IPS DF 6.9 (cell line): ENCODE data around the gene DMBT1.
"Not testable (repeated sequence)": the region's sequence is repeated elsewhere in the genome, so short reads cannot be mapped to it uniquely, and the experiment has no call there.

Experiments
- DNase-seq: peaks from one replicate; pipeline ENCODE4 v3.0.0-alpha.2; 2013; ENCODE audit warnings: low read depth, low spot score
- H3K27ac ChIP-seq: one replicate; pipeline ENCODE4 v1.5.1; 2013; ENCODE audit warnings: low read length, control low read depth
- H3K27me3 ChIP-seq: 2 replicates; pipeline ENCODE4 v1.6.1; 2013; ENCODE audit warnings: mild to moderate bottlenecking, low read length; ENCODE audit not compliant: control insufficient read depth, insufficient read depth
- H3K36me3 ChIP-seq: 2 replicates; pipeline ENCODE4 v1.6.1; 2013; ENCODE audit warnings: low read length; ENCODE audit not compliant: control insufficient read depth, insufficient read depth
- H3K4me1 ChIP-seq: 2 replicates; pipeline ENCODE4 v1.6.1; 2013; ENCODE audit warnings: low read length; ENCODE audit not compliant: control insufficient read depth, insufficient read depth
- H3K4me3 ChIP-seq: 2 replicates; pipeline ENCODE4 v1.5.1; 2013; ENCODE audit warnings: mild to moderate bottlenecking, low read length
- H3K9me3 ChIP-seq: 2 replicates; pipeline ENCODE4 v1.6.1; 2013; ENCODE audit warnings: low read length, inconsistent platforms; ENCODE audit not compliant: control insufficient read depth, insufficient read depth
- WGBS: extraction: QIAGEN DNeasy Blood & Tissue Kit; methylation state at CpG from one replicate; pipeline ENCODE4 v1.1.7; 2013; ENCODE audit warnings: mixed read lengths, missing lambda C conversion rate; ENCODE audit not compliant: insufficient read length, insufficient coverage; 5-methylcytosine and 5-hydroxymethylcytosine counted together

Gene DMBT1

GRCh38 chr10:122576291-122576690 is 15.7 kb downstream of the DMBT1 start:
- H3K4me1 ChIP-seq: no peaks in the 10 kb centered on the region

GRCh38 chr10:122577311-122577885 is 16.8 kb downstream of the DMBT1 start:
- H3K4me3 ChIP-seq: no peak overlapping the region
- WGBS: no CpG with 5 or more reads among the region's 12 CpGs
- H3K9me3 ChIP-seq: no peaks in the 10 kb centered on the region; the same call in 1 of the 2 replicates
- no peaks in the 10 kb centered on the region for H3K36me3 ChIP-seq
- no peak overlapping the region for H3K27ac ChIP-seq
- H3K27me3 ChIP-seq: no peaks in the 10 kb centered on the region
- H3K4me1 ChIP-seq: no peaks in the 10 kb centered on the region
- no peak for DNase-seq

More at GRCh38 chr10:122576291-122576690, 15.7 kb downstream of the DMBT1 start:
- no peak for DNase-seq
- no peaks in the 10 kb centered on the region; the same call in 1 of the 2 replicates for H3K9me3 ChIP-seq
- no peaks in the 10 kb centered on the region for H3K36me3 ChIP-seq
- no CpG with 5 or more reads among the region's 6 CpGs for WGBS
- H3K27ac ChIP-seq: no peak overlapping the region
- H3K27me3 ChIP-seq: no peaks in the 10 kb centered on the region
- H3K4me3 ChIP-seq: no peak overlapping the region

- not testable (repeated sequence) for DNase-seq, H3K27me3 ChIP-seq, H3K9me3 ChIP-seq, H3K4me1 ChIP-seq, H3K4me3 ChIP-seq, H3K36me3 ChIP-seq, H3K27ac ChIP-seq
- WGBS: no CpG with 5 or more reads among the region's 7 CpGs
These were observed 25.5 kb downstream of the DMBT1 start for GRCh38 chr10:122586070-122586469.

GRCh38 chr10:122587098-122587760 is 26.7 kb downstream of the DMBT1 start:
- Histone ChIP-seq H3K9me3 (no peaks in the 10 kb centered on the region), H3K27me3 (no peaks in the 10 kb centered on the region)
- DNase-seq: no peak

GRCh38 chr10:122588381-122588780 is 27.8 kb downstream of the DMBT1 start:
- Histone ChIP-seq H3K4me3 (no peak overlapping the region), H3K4me1 (no peaks in the 10 kb centered on the region), H3K36me3 (no peaks in the 10 kb centered on the region), H3K27ac (no peak overlapping the region), H3K9me3 (no peaks in the 10 kb centered on the region), H3K27me3 (no peaks in the 10 kb centered on the region)
- no peak for DNase-seq
- no CpG with 5 or more reads among the region's 3 CpGs for WGBS

More at GRCh38 chr10:122587098-122587760, 26.7 kb downstream of the DMBT1 start:
- H3K36me3 ChIP-seq: no peaks in the 10 kb centered on the region
- no CpG with 5 or more reads among the region's 6 CpGs for WGBS
- H3K4me1 ChIP-seq: no peaks in the 10 kb centered on the region
- H3K27ac ChIP-seq: no peak overlapping the region
- no peak overlapping the region for H3K4me3 ChIP-seq

- H3K4me1 ChIP-seq: no peaks in the 10 kb centered on the region
- H3K27me3 ChIP-seq: no peaks in the 10 kb centered on the region
- no peak overlapping the region for H3K4me3 ChIP-seq
- H3K27ac ChIP-seq: no peak overlapping the region
- DNase-seq: no peak
- no CpG with 5 or more reads among the region's 3 CpGs for WGBS
- H3K9me3 ChIP-seq: no peaks in the 10 kb centered on the region
- no peaks in the 10 kb centered on the region for H3K36me3 ChIP-seq
These were observed 29.6 kb downstream of the DMBT1 start for GRCh38 chr10:122590153-122590552.

- Histone ChIP-seq H3K4me1 (no peaks in the 10 kb centered on the region), H3K27me3 (no peaks in the 10 kb centered on the region), H3K36me3 (no peaks in the 10 kb centered on the region), H3K27ac (no peak overlapping the region), H3K4me3 (no peak overlapping the region), H3K9me3 (no peaks in the 10 kb centered on the region)
- WGBS: no CpG with 5 or more reads among the region's 3 CpGs
- no peak for DNase-seq
These were observed 31.2 kb downstream of the DMBT1 start for GRCh38 chr10:122591736-122592135.

GRCh38 chr10:122592161-122592560 is 31.6 kb downstream of the DMBT1 start:
- Histone ChIP-seq H3K36me3 (no peaks in the 10 kb centered on the region), H3K27ac (no peak overlapping the region), H3K4me1 (no peaks in the 10 kb centered on the region), H3K27me3 (no peaks in the 10 kb centered on the region), H3K9me3 (no peaks in the 10 kb centered on the region), H3K4me3 (no peak overlapping the region)
- no peak for DNase-seq
- no CpG with 5 or more reads among the region's 10 CpGs for WGBS

- H3K27ac ChIP-seq: no peak overlapping the region
- no peaks in the 10 kb centered on the region for H3K9me3 ChIP-seq
- no peak overlapping the region for H3K4me3 ChIP-seq
- WGBS: no CpG with 5 or more reads among the region's 10 CpGs
- H3K4me1 ChIP-seq: no peaks in the 10 kb centered on the region
- no peaks in the 10 kb centered on the region for H3K36me3 ChIP-seq
- no peak for DNase-seq
- no peaks in the 10 kb centered on the region for H3K27me3 ChIP-seq
These were observed 57.1 kb downstream of the DMBT1 start for GRCh38 chr10:122617476-122618270.

- Histone ChIP-seq H3K4me1 (no peaks in the 10 kb centered on the region), H3K27me3 (no peaks in the 10 kb centered on the region), H3K9me3 (no peaks in the 10 kb centered on the region), H3K4me3 (no peak overlapping the region), H3K36me3 (no peaks in the 10 kb centered on the region), H3K27ac (no peak overlapping the region)
- no peak for DNase-seq
- no CpG with 5 or more reads among the region's 5 CpGs for WGBS
These were observed 58.1 kb downstream of the DMBT1 start for GRCh38 chr10:122618461-122619165.
